SK-N-SH treated with all-trans-retinoic acid at 6 μM for 48 hours (cell line): Measurements from ENCODE around the gene OR7C2.

ENCODE experiments used
- ARNTL ChIP-seq: fragments of 450-650 bp; formaldehyde crosslinking; IDR thresholded peaks from 2 replicates; pipeline ENCODE4 v1.5.0; 2020; ENCODE audit warnings: low read depth, mild to moderate bottlenecking, moderate library complexity, borderline replicate concordance
- BACH2 ChIP-seq: fragments of 250-450 bp; sonication (Bioruptor Pico); IDR thresholded peaks from 2 replicates; pipeline ENCODE4 v1.9.0; 2021; ENCODE audit warnings: mild to moderate bottlenecking, borderline replicate concordance
- CREB5 ChIP-seq: fragments of 250-450 bp; sonication (Bioruptor Pico); IDR thresholded peaks from 2 replicates; pipeline ENCODE4 v1.5.1; 2020; ENCODE audit warnings: low read depth, mild to moderate bottlenecking, moderate library complexity
- RARB ChIP-seq: fragments of 250-450 bp; sonication (Bioruptor Pico); IDR thresholded peaks from 2 replicates; pipeline ENCODE4 v1.8.0; 2021; ENCODE audit warnings: mild to moderate bottlenecking, moderate library complexity
- SNAI2 ChIP-seq: fragments of 250-450 bp; sonication (Bioruptor Pico); IDR thresholded peaks from 2 replicates; pipeline ENCODE4 v1.5.0; 2020; ENCODE audit warnings: mild to moderate bottlenecking, moderate library complexity
- TCF4 ChIP-seq: fragments of 250-450 bp; sonication (Bioruptor Pico); IDR thresholded peaks from 2 replicates; pipeline ENCODE4 v1.8.0; 2021; ENCODE audit warnings: mild to moderate bottlenecking, moderate library complexity, borderline replicate concordance
- ZFP3 ChIP-seq: fragments of 250-450 bp; sonication (Bioruptor Pico); IDR thresholded peaks from 2 replicates; pipeline ENCODE4 v1.5.0; 2020; ENCODE audit warnings: mild to moderate bottlenecking, moderate library complexity
- ZNF565 ChIP-seq: fragments of 450-650 bp; formaldehyde crosslinking; conservative IDR thresholded peaks from 2 replicates; pipeline ENCODE4 v1.5.0; 2020; ENCODE audit warnings: low read depth, mild to moderate bottlenecking, moderate library complexity
- ZNF70 ChIP-seq: fragments of 450-650 bp; formaldehyde crosslinking; IDR thresholded peaks from 2 replicates; pipeline ENCODE4 v1.5.0; 2020; ENCODE audit warnings: mild to moderate bottlenecking, moderate library complexity

- no peak for TF ChIP-seq SNAI2
- no peak for TF ChIP-seq RARB (CRISPR knock-in tag)
- TF ChIP-seq ZNF565 = no peak
- TF ChIP-seq CREB5 (CRISPR knock-in tag) = no peak
- no peak for TF ChIP-seq ZNF70
- TF ChIP-seq TCF4 = no peak
- TF ChIP-seq ARNTL = no peak
- TF ChIP-seq BACH2 (CRISPR knock-in tag) = no peak
- no peak for TF ChIP-seq ZFP3 (CRISPR knock-in tag)
These were observed 16.2 kb downstream of the OR7C2 start for GRCh38 chr19:14957464-14957863.
